HG03159 (cell line): ENCODE results near the gene MUC5AC.
"Not testable (repeated sequence)": the region's sequence is repeated elsewhere in the genome, so short reads cannot be mapped to it uniquely, and the experiment has no call there.

ENCODE experiments used
- ATAC-seq: cut with Tn5 transposase; IDR thresholded peaks from one replicate; pipeline ENCODE4 v1.9.1; 2021; ENCODE audit warnings: mild to moderate bottlenecking, moderate library complexity; ENCODE audit not compliant: unreplicated experiment

The MUC5AC gene

GRCh38 chr11:1247026-1247425 is 89.3 kb downstream of the MUC5AC start:
- ATAC-seq, result not testable (repeated sequence)

- ATAC-seq, result not testable (repeated sequence)
These were observed 91.2 kb downstream of the MUC5AC start for GRCh38 chr11:1248951-1249350.

- ATAC-seq, result not testable (repeated sequence)
These were observed 92.7 kb downstream of the MUC5AC start for GRCh38 chr11:1250411-1250810.
